Lung microvascular endothelial cell (primary cell): ENCODE measurements around the gene HELLS. TPM values are rescaled to one million over a fixed set of nuclear protein-coding genes. Genes with fewer than 3 reads are reported as not detected.
"Not testable (repeated sequence)": the region's sequence is repeated elsewhere in the genome, so short reads cannot be mapped to it uniquely, and the experiment has no call there.

Source experiments
- DNase-seq, 2 donors: peaks; one replicate each; pipeline versions ENCODE4 v3.0.0 to v3.0.0-alpha.2; 2010; ENCODE audit warnings: low read depth in 2 of 2
- total RNA-seq: library from RNA; depleted of rRNA; stranded (reverse); fragments of >200 nt; gene quantifications from 2 replicates; pipeline ENCODE4 v1.2.1, GENCODE V29; 2014

HELLS gene
- total RNA-seq: 8.9 and 14.8 TPM in 2 replicates

- peak; percentile 86 to 90 for DNase-seq
Observed at GRCh38 chr10:94545391-94546048, at the start of gene HELLS. Gene HELLS, plus strand, starts transcription at chr10:94545788. Its CDS starts 134 bp downstream, at chr10:94545922.

GRCh38 chr10:94496010-94496409 is 49.6 kb upstream of the HELLS start:
- no peak for DNase-seq

GRCh38 chr10:94496646-94497045 is 48.9 kb upstream of the HELLS start:
- no peak for DNase-seq

- peak in 1 of 2 donors; percentile 28 for DNase-seq
Observed at GRCh38 chr10:94500063-94500462, 45.5 kb upstream of the HELLS start.

- DNase-seq: no peak
Observed at GRCh38 chr10:94521276-94522250, 24.0 kb upstream of the HELLS start.

GRCh38 chr10:94524146-94524545 is 21.4 kb upstream of the HELLS start:
- no peak for DNase-seq

GRCh38 chr10:94524711-94525110 is 20.9 kb upstream of the HELLS start:
- no peak for DNase-seq

GRCh38 chr10:94531550-94531949 is 14.0 kb upstream of the HELLS start:
- not testable (repeated sequence) for DNase-seq

GRCh38 chr10:94533027-94533426 is 12.6 kb upstream of the HELLS start:
- DNase-seq: no peak

GRCh38 chr10:94542282-94542681 is 3.3 kb upstream of the HELLS start:
- DNase-seq: not testable (repeated sequence)

GRCh38 chr10:94546049-94546900 is 687 bp downstream of the HELLS start:
- DNase-seq: peak; percentile 19 to 32

GRCh38 chr10:94546901-94547185 is 1.3 kb downstream of the HELLS start:
- DNase-seq: peak; percentile 4 to 19

- DNase-seq: no peak
Observed at GRCh38 chr10:94549221-94549620, 3.6 kb downstream of the HELLS start.

- not testable (repeated sequence) for DNase-seq
Observed at GRCh38 chr10:94567714-94568307, 22.2 kb downstream of the HELLS start.

- DNase-seq: no peak
Observed at GRCh38 chr10:94571081-94571480, 25.5 kb downstream of the HELLS start.

- no peak for DNase-seq
Observed at GRCh38 chr10:94571528-94571927, 25.9 kb downstream of the HELLS start.

GRCh38 chr10:94578790-94579189 is 33.2 kb downstream of the HELLS start:
- no peak for DNase-seq

- DNase-seq: no peak
Observed at GRCh38 chr10:94583124-94583523, 37.5 kb downstream of the HELLS start.

GRCh38 chr10:94591461-94592205 is 46.0 kb downstream of the HELLS start:
- DNase-seq: no peak

GRCh38 chr10:94602729-94603515 is 57.3 kb downstream of the HELLS start:
- peak; percentile 5 to 85 for DNase-seq
